ENCODE data around the gene ETV5. TPM values are rescaled to one million over a fixed set of nuclear protein-coding genes. Genes with fewer than 3 reads are reported as not detected.

The ETV5 gene
- total and polyA plus RNA-seq, 4 donors: 3.3 to 14.9 (median 5.5) TPM

DNA sequence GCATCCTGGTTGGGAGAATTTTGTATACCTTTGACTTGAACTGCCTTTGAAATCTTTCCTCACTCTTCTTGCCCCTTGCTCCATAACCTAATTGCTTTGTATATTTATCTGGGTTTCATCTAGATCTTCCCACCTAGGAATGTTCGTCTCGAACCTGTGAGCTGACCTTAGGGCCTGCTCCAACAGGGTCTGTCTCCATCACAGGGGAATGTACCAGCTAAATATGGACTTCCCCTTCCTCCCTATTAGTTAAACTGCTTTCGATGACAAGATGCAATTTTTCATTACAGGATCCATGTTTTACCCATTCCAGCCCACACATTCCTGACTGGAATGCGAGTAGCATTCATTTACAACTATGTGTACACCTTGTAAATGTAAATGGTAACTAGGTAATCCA lies 10.6 kb upstream of the ETV5 start:
- no peak for DNase-seq (ENCODE audit: low spot score)
- H3K4me1 ChIP-seq (ENCODE audit: control insufficient read depth in 4 of 4, insufficient read depth in 4 of 4, low read length in 3 of 4): no peaks in the 10 kb centered on the region
- H3K9me3 ChIP-seq (ENCODE audit: control insufficient read depth in 4 of 4, low read length in 3 of 4): no peaks in the 10 kb centered on the region
- WGBS: 88% methylated on average over 4 of the region's 4 CpGs
- H3K27me3 ChIP-seq (ENCODE audit: control insufficient read depth in 4 of 4, insufficient read depth in 4 of 4, low read length in 3 of 4): peaks cover 0 to 5% (median 0%) of the 10 kb centered on the region in 4 donors
- TF ChIP-seq, protein P1, sequence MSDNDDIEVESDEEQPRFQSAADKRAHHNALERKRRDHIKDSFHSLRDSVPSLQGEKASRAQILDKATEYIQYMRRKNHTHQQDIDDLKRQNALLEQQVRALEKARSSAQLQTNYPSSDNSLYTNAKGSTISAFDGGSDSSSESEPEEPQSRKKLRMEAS (IDR thresholded peaks at IDR 0.05): no peak
- TF ChIP-seq RAD21 (IDR thresholded peaks at IDR 0.05): no peak
- TF ChIP-seq, protein P2, sequence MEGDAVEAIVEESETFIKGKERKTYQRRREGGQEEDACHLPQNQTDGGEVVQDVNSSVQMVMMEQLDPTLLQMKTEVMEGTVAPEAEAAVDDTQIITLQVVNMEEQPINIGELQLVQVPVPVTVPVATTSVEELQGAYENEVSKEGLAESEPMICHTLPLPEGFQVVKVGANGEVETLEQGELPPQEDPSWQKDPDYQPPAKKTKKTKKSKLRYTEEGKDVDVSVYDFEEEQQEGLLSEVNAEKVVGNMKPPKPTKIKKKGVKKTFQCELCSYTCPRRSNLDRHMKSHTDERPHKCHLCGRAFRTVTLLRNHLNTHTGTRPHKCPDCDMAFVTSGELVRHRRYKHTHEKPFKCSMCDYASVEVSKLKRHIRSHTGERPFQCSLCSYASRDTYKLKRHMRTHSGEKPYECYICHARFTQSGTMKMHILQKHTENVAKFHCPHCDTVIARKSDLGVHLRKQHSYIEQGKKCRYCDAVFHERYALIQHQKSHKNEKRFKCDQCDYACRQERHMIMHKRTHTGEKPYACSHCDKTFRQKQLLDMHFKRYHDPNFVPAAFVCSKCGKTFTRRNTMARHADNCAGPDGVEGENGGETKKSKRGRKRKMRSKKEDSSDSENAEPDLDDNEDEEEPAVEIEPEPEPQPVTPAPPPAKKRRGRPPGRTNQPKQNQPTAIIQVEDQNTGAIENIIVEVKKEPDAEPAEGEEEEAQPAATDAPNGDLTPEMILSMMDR (IDR thresholded peaks at IDR 0.05; ENCODE audit: low read depth, low read length, missing input control): no peak
- no peak for TF ChIP-seq HNF4A (conservative IDR thresholded peaks at IDR 0.05)
- no peak for TF ChIP-seq EGR1 (IDR thresholded peaks at IDR 0.05; ENCODE audit: low read depth in 2 of 2)
- TF ChIP-seq, protein P3, sequence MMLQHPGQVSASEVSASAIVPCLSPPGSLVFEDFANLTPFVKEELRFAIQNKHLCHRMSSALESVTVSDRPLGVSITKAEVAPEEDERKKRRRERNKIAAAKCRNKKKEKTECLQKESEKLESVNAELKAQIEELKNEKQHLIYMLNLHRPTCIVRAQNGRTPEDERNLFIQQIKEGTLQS (IDR thresholded peaks at IDR 0.05): no peak
- no peak for TF ChIP-seq RXRA (IDR thresholded peaks at IDR 0.05)
- no peak for TF ChIP-seq TAF1 (conservative IDR thresholded peaks at IDR 0.05)
- TF ChIP-seq, protein P4, sequence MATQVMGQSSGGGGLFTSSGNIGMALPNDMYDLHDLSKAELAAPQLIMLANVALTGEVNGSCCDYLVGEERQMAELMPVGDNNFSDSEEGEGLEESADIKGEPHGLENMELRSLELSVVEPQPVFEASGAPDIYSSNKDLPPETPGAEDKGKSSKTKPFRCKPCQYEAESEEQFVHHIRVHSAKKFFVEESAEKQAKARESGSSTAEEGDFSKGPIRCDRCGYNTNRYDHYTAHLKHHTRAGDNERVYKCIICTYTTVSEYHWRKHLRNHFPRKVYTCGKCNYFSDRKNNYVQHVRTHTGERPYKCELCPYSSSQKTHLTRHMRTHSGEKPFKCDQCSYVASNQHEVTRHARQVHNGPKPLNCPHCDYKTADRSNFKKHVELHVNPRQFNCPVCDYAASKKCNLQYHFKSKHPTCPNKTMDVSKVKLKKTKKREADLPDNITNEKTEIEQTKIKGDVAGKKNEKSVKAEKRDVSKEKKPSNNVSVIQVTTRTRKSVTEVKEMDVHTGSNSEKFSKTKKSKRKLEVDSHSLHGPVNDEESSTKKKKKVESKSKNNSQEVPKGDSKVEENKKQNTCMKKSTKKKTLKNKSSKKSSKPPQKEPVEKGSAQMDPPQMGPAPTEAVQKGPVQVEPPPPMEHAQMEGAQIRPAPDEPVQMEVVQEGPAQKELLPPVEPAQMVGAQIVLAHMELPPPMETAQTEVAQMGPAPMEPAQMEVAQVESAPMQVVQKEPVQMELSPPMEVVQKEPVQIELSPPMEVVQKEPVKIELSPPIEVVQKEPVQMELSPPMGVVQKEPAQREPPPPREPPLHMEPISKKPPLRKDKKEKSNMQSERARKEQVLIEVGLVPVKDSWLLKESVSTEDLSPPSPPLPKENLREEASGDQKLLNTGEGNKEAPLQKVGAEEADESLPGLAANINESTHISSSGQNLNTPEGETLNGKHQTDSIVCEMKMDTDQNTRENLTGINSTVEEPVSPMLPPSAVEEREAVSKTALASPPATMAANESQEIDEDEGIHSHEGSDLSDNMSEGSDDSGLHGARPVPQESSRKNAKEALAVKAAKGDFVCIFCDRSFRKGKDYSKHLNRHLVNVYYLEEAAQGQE (IDR thresholded peaks at IDR 0.05): no peak
- no peak for TF ChIP-seq FOXA2 (IDR thresholded peaks at IDR 0.05)
- TF ChIP-seq, protein P5, sequence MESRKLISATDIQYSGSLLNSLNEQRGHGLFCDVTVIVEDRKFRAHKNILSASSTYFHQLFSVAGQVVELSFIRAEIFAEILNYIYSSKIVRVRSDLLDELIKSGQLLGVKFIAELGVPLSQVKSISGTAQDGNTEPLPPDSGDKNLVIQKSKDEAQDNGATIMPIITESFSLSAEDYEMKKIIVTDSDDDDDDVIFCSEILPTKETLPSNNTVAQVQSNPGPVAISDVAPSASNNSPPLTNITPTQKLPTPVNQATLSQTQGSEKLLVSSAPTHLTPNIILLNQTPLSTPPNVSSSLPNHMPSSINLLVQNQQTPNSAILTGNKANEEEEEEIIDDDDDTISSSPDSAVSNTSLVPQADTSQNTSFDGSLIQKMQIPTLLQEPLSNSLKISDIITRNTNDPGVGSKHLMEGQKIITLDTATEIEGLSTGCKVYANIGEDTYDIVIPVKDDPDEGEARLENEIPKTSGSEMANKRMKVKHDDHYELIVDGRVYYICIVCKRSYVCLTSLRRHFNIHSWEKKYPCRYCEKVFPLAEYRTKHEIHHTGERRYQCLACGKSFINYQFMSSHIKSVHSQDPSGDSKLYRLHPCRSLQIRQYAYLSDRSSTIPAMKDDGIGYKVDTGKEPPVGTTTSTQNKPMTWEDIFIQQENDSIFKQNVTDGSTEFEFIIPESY (IDR thresholded peaks at IDR 0.05): no peak
- TF ChIP-seq NR2F2 (IDR thresholded peaks at IDR 0.05): no peak
- no peak for TF ChIP-seq HNF4G (IDR thresholded peaks at IDR 0.05)
- TF ChIP-seq SP1 (IDR thresholded peaks at IDR 0.05): no peak
- no peak for TF ChIP-seq FOXA1 (IDR thresholded peaks at IDR 0.05)
- TF ChIP-seq YY1 (IDR thresholded peaks at IDR 0.05): no peak
- no peak for TF ChIP-seq JUND (IDR thresholded peaks at IDR 0.05)
- H3K36me3 ChIP-seq (ENCODE audit: control insufficient read depth in 4 of 4, insufficient read depth in 3 of 4, low read depth in 1 of 4, low read length in 3 of 4): no peaks in the 10 kb centered on the region
- no peak overlapping the region for H3K9ac ChIP-seq (ENCODE audit: low read depth in 1 of 2, low read length in 2 of 2)
- H3K27ac ChIP-seq (ENCODE audit: low read depth in 1 of 2, low read length in 2 of 2): no peak overlapping the region
- H3K4me3 ChIP-seq (ENCODE audit: low read depth in 1 of 3, low read length in 3 of 3): no peak overlapping the region

DNA sequence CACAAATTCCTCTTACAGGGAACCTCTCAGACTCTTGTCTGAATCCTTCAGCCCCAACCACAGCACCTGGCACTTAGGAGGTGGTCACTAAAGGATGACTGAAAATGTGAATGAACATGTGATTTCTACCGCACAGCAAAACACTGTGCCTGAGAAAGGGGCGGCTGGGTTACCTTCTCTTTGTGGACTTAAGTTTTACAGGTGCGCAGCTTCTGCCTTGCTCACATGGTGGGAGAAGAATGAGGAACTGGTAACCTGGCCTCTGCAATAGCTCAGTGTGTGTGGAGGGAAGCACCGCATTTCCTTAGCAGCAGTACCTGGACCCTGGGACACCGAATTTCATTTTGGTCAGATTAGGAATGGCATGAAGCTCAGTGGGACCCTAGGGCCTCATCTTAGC lies 9.8 kb upstream of the ETV5 start:
- Histone ChIP-seq H3K27me3 (ENCODE audit: control insufficient read depth in 4 of 4, insufficient read depth in 4 of 4, low read length in 3 of 4) (peaks cover 0 to 5% (median 0%) of the 10 kb centered on the region in 4 donors), H3K4me1 (ENCODE audit: control insufficient read depth in 4 of 4, insufficient read depth in 4 of 4, low read length in 3 of 4) (no peaks in the 10 kb centered on the region), H3K27ac (ENCODE audit: low read depth in 1 of 2, low read length in 2 of 2) (no peak overlapping the region), H3K9ac (ENCODE audit: low read depth in 1 of 2, low read length in 2 of 2) (no peak overlapping the region), H3K9me3 (ENCODE audit: control insufficient read depth in 4 of 4, low read length in 3 of 4) (no peaks in the 10 kb centered on the region), H3K4me3 (ENCODE audit: low read depth in 1 of 3, low read length in 3 of 3) (no peak overlapping the region), H3K36me3 (ENCODE audit: control insufficient read depth in 4 of 4, insufficient read depth in 3 of 4, low read depth in 1 of 4, low read length in 3 of 4) (no peaks in the 10 kb centered on the region)
- no peak for DNase-seq (ENCODE audit: low spot score)
- WGBS: 94% methylated on average over 5 of the region's 5 CpGs
- TF ChIP-seq GABPA (IDR thresholded peaks at IDR 0.05 in 1 of 2, conservative IDR thresholded peaks at IDR 0.05 in 1 of 2) (no peak), NR2F2 (IDR thresholded peaks at IDR 0.05) (no peak), RAD21 (IDR thresholded peaks at IDR 0.05) (no peak), SP1 (IDR thresholded peaks at IDR 0.05) (no peak), JUND (IDR thresholded peaks at IDR 0.05) (no peak), RXRA (IDR thresholded peaks at IDR 0.05) (no peak), TAF1 (conservative IDR thresholded peaks at IDR 0.05) (no peak)
- TF ChIP-seq, protein P2 (IDR thresholded peaks at IDR 0.05; ENCODE audit: low read depth, low read length, missing input control): no peak
- TF ChIP-seq, protein P5 (IDR thresholded peaks at IDR 0.05): no peak
